CD14-positive monocyte (primary cell): Measurements from ENCODE around the gene EZH1. TPM values are rescaled to one million over a fixed set of nuclear protein-coding genes. Genes with fewer than 3 reads are reported as not detected.

Experiments used
- DNase-seq, 3 donors: peaks; one replicate each; pipeline ENCODE4 v3.0.0-alpha.2; 2011 to 2022
- H2AFZ ChIP-seq: 2 replicates; pipeline ENCODE4 v1.6.0; 2012; ENCODE audit warnings: mild to moderate bottlenecking, low read depth, low read length, inconsistent platforms; ENCODE audit not compliant: insufficient read depth, poor library complexity, severe bottlenecking
- H3K27ac ChIP-seq, 2 donors: 1 replicate in 1 of 2; 2 replicates in 1 of 2; pipeline ENCODE4 v1.5.1; 2012 to 2013; ENCODE audit warnings: low read length in 2 of 2, control low read depth in 1 of 2, inconsistent platforms in 1 of 2, low read depth in 1 of 2, mild to moderate bottlenecking in 1 of 2
- H3K27me3 ChIP-seq, 2 donors: one replicate each; pipeline versions ENCODE4 v1.6.0 to v1.6.1; 2011 to 2013; ENCODE audit warnings: low read length in 2 of 2; ENCODE audit not compliant: control insufficient read depth in 2 of 2, insufficient read depth in 2 of 2
- H3K36me3 ChIP-seq, 2 donors: replicated peaks in 1 of 2; 1 replicate in 1 of 2; 2 replicates in 1 of 2; pipeline versions ENCODE4 v1.5.1 to v1.6.1; 2012 to 2013; ENCODE audit warnings: low read length in 2 of 2, control low read depth in 1 of 2, inconsistent platforms in 1 of 2, mild to moderate bottlenecking in 1 of 2; ENCODE audit not compliant: insufficient read depth in 2 of 2, control insufficient read depth in 1 of 2
- H3K4me1 ChIP-seq, 2 donors: 1 replicate in 1 of 2; 2 replicates in 1 of 2; pipeline versions ENCODE4 v1.5.1 to v1.6.1; 2012 to 2013; ENCODE audit warnings: low read length in 2 of 2, control low read depth in 1 of 2, inconsistent platforms in 1 of 2, mild to moderate bottlenecking in 1 of 2, moderate library complexity in 1 of 2; ENCODE audit not compliant: insufficient read depth in 2 of 2, control insufficient read depth in 1 of 2
- H3K4me2 ChIP-seq: replicated peaks from 2 replicates; pipeline ENCODE3; 2012; ENCODE audit warnings: low read length, moderate library complexity, mild to moderate bottlenecking; ENCODE audit not compliant: poor library complexity, severe bottlenecking; ENCODE audit errors: extremely low read depth
- H3K4me3 ChIP-seq, 3 experiments: fragments of 200-600 bp in 1 of 3; sonication (generic) in 1 of 3; replicated peaks in 1 of 3; 1 replicate in 2 of 3; 2 replicates in 1 of 3; pipeline ENCODE4 v1.5.1; 2011 to 2013; ENCODE audit warnings: low read length in 3 of 3, mild to moderate bottlenecking in 3 of 3, control low read depth in 2 of 3, low read depth in 2 of 3, inconsistent platforms in 1 of 3, moderate library complexity in 1 of 3
- H3K79me2 ChIP-seq: 2 replicates; pipeline ENCODE4 v1.6.0; 2012; ENCODE audit warnings: mild to moderate bottlenecking, control low read depth, inconsistent platforms, low read length, moderate library complexity; ENCODE audit not compliant: insufficient read depth
- H3K9ac ChIP-seq: 2 replicates; pipeline ENCODE4 v1.6.0; 2017; ENCODE audit warnings: low read length, mild to moderate bottlenecking; ENCODE audit not compliant: insufficient read depth, poor library complexity, severe bottlenecking
- H3K9me3 ChIP-seq, 2 donors: replicated peaks in 1 of 2; 1 replicate in 1 of 2; 2 replicates in 1 of 2; pipeline versions ENCODE4 v1.5.1 to v1.6.1; 2012 to 2013; ENCODE audit warnings: low read length in 2 of 2, control low read depth in 1 of 2; ENCODE audit not compliant: control insufficient read depth in 1 of 2, insufficient read depth in 1 of 2
- H4K20me1 ChIP-seq: 2 replicates; pipeline ENCODE4 v1.6.0; 2012; ENCODE audit warnings: mild to moderate bottlenecking, low read length, control low read depth, moderate library complexity; ENCODE audit not compliant: insufficient read depth
- H3K27ac Mint-ChIP-seq, 7 donors: one replicate each; pipeline ENCODE4 v1.8.0; 2020; ENCODE audit warnings: mild to moderate bottlenecking in 7 of 7, mixed read lengths in 7 of 7, moderate library complexity in 6 of 7, inconsistent platforms in 2 of 7
- H3K27me3 Mint-ChIP-seq, 3 donors: one replicate each; pipeline ENCODE4 v1.8.0; 2021 to 2022; ENCODE audit warnings: low read depth in 3 of 3, mild to moderate bottlenecking in 3 of 3, mixed read lengths in 3 of 3, moderate library complexity in 3 of 3, inconsistent platforms in 1 of 3
- H3K36me3 Mint-ChIP-seq, 2 donors: one replicate each; pipeline ENCODE4 v1.8.0; 2020; ENCODE audit warnings: mixed read lengths in 2 of 2, inconsistent platforms in 1 of 2, mild to moderate bottlenecking in 1 of 2
- H3K4me1 Mint-ChIP-seq: one replicate; pipeline ENCODE4 v1.8.0; 2020; ENCODE audit warnings: mild to moderate bottlenecking, mixed read lengths
- H3K4me3 Mint-ChIP-seq, 2 donors: one replicate each; pipeline ENCODE4 v1.8.0; 2020; ENCODE audit warnings: mild to moderate bottlenecking in 2 of 2, mixed read lengths in 2 of 2, moderate library complexity in 1 of 2
- H3K9me3 Mint-ChIP-seq, 7 donors: one replicate each; pipeline ENCODE4 v1.8.0; 2020 to 2022; ENCODE audit warnings: mixed read lengths in 7 of 7, mild to moderate bottlenecking in 6 of 7, moderate library complexity in 6 of 7, inconsistent platforms in 2 of 7
- CTCF ChIP-seq: fragments of 200-600 bp; IDR thresholded peaks from one replicate; pipeline ENCODE4 v1.8.0; 2022; ENCODE audit warnings: antibody characterized with exemption, mild to moderate bottlenecking
- WGBS: methylation state at CpG from one replicate; pipeline ENCODE4 v1.1.5; 2013; ENCODE audit warnings: missing lambda C conversion rate; ENCODE audit not compliant: insufficient coverage; 5-methylcytosine and 5-hydroxymethylcytosine counted together
- intact Hi-C, 2 donors: fragments of 100-400 bp; cut with micrococcal nuclease; formaldehyde crosslinking; loops; one replicate each; pipeline versions ENCODE4 v1.15.0 to v1.15.1; 2023
- polyA plus RNA-seq, 3 donors: library from polyadenylated mRNA; depleted of rRNA in 1 of 3; unstranded in 2 of 3; stranded (reverse) in 1 of 3; fragments of 300-500 nt in 2 of 3; fragments of >200 nt in 1 of 3; fragmentation: Illumina TruSeq in 2 of 3; gene quantifications; 1 replicate in 2 of 3; 2 replicates in 1 of 3; pipeline ENCODE4 v1.2.3, GENCODE V29; 2012 to 2021

EZH1 gene
- polyA plus RNA-seq, 3 donors, result 12.3 to 169 (median 17.8) TPM

DNA sequence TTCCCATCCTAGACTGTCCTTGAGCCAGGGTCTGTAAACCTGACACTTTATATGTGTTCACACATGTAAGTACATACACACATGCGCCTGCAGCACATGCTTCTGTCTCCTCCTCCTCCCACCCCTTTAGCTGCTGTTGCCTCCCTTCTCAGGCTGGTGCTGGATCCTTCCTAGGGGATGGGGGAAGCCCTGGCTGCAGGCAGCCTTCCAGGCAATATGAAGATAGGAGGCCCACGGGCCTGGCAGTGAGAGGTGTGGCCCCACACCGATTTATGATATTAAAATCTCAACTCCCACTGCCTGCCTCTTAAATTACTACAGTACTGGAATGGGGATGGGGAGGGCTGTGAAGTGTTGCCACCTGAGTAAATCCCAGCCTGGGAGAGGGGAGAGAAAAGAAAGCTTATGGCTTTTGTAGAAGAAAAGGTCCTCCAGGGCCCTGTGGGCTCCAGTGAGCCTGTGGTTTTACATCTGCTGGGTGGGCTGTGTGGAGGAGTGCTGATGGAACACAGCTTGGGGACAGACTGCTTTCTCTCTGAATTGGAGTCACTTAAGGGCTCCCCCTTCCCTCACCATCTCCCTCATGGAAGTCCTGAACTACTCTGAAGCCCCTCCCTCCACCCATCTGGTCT lies 34.6 kb upstream of the EZH1 start:
- Histone ChIP-seq H3K4me3 (no peak overlapping the region), H3K4me2 (no peak overlapping the region), H3K36me3 (peaks cover 40 to 48% of the 10 kb centered on the region in 2 donors), H3K9ac (no peak overlapping the region), H3K4me1 (peaks cover 0 to 10% of the 10 kb centered on the region in 2 donors), H3K27me3 (peaks cover 36 to 49% of the 10 kb centered on the region in 2 donors), H3K9me3 (peaks cover 0 to 22% of the 10 kb centered on the region in 2 donors), H4K20me1 (no peaks in the 10 kb centered on the region), H3K27ac (no peak overlapping the region), H2AFZ (no peak overlapping the region), H3K79me2 (no peaks in the 10 kb centered on the region)
- Mint-ChIP-seq H3K4me1 (peaks cover 27% of the 10 kb centered on the region), H3K9me3 (peaks cover 0 to 14% (median 0%) of the 10 kb centered on the region in 7 donors), H3K4me3 (peak overlapping the region in 1 of 2 donors; percentile 60), H3K27ac (peak overlapping the region in 1 of 7 donors; percentile 38), H3K36me3 (peaks cover 52 to 58% of the 10 kb centered on the region in 2 donors), H3K27me3 (peaks cover 49 to 54% (median 49%) of the 10 kb centered on the region in 3 donors)
- no peak for DNase-seq
- no CpG with 5 or more reads among the region's 3 CpGs for WGBS
- TF ChIP-seq CTCF, result no peak
- intact Hi-C loops, result no loop called here

GRCh38 chr17:42778570-42778969 lies 33.7 kb upstream of the EZH1 start:
- no peak for TF ChIP-seq CTCF
- peaks cover 8 to 10% of the 10 kb centered on the region in 2 donors for H3K4me1 ChIP-seq
- peaks cover 27 to 40% of the 10 kb centered on the region in 2 donors for H3K27me3 ChIP-seq
- no peak overlapping the region for H2AFZ ChIP-seq
- intact Hi-C loops, result no loop called here
- H3K4me3 ChIP-seq, result no peak overlapping the region
- no peak for DNase-seq
- H3K79me2 ChIP-seq, result peaks cover 6% of the 10 kb centered on the region
- H3K4me2 ChIP-seq, result no peak overlapping the region
- H3K27ac ChIP-seq, result no peak overlapping the region
- peaks cover 0 to 8% (median 0%) of the 10 kb centered on the region in 7 donors for H3K9me3 Mint-ChIP-seq
- H3K9me3 ChIP-seq, result peaks cover 0 to 14% of the 10 kb centered on the region in 2 donors
- H3K27me3 Mint-ChIP-seq, result peaks cover 41 to 45% (median 41%) of the 10 kb centered on the region in 3 donors
- no peak overlapping the region for H3K4me3 Mint-ChIP-seq
- peaks cover 52 to 55% of the 10 kb centered on the region in 2 donors for H3K36me3 Mint-ChIP-seq
- peaks cover 40 to 48% of the 10 kb centered on the region in 2 donors for H3K36me3 ChIP-seq
- WGBS, result 100% methylated on average over 3 of the region's 5 CpGs
- H3K9ac ChIP-seq, result no peak overlapping the region
- H3K4me1 Mint-ChIP-seq, result peaks cover 29% of the 10 kb centered on the region
- peak overlapping the region in 1 of 7 donors; percentile 33 for H3K27ac Mint-ChIP-seq
- H4K20me1 ChIP-seq, result no peaks in the 10 kb centered on the region
